HG03558 (cell line): ENCODE measurements around the gene SIAH2.

Source experiments
- ATAC-seq: cut with Tn5 transposase; IDR thresholded peaks from one replicate; pipeline ENCODE4 v1.9.1; 2021; ENCODE audit warnings: moderate number of reproducible peaks; ENCODE audit not compliant: unreplicated experiment; ENCODE audit errors: extremely low read depth

SIAH2 gene

DNA sequence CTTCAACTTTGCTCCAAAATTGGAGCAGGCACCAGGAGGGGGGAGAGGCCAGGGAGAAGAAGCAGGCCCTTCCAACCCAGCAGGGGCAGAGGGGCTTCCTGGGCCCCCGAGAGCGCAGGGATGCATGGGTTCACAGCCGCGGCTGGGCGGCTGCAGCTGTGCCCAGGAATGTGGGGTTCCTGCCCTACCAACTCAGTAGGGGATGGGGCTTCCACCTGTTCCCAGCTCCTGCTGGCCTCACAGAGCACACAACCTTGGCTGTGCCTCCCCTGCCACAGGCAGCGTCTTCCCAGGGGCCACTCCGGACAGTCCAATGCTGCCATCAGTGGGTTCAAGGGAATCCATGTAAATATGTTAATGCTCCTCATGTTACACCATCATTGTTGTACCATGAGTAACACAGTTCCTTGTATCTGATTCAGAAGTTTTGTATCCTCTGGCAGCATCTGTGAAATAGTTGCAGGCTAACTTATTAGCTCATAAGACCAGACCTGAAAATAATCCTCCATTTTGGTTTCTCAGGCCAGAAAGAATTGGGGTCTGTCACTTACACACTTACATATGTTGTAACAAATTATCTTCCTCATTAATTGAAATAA, 12.1 kb upstream of the SIAH2 start:
- ATAC-seq = no peak

DNA sequence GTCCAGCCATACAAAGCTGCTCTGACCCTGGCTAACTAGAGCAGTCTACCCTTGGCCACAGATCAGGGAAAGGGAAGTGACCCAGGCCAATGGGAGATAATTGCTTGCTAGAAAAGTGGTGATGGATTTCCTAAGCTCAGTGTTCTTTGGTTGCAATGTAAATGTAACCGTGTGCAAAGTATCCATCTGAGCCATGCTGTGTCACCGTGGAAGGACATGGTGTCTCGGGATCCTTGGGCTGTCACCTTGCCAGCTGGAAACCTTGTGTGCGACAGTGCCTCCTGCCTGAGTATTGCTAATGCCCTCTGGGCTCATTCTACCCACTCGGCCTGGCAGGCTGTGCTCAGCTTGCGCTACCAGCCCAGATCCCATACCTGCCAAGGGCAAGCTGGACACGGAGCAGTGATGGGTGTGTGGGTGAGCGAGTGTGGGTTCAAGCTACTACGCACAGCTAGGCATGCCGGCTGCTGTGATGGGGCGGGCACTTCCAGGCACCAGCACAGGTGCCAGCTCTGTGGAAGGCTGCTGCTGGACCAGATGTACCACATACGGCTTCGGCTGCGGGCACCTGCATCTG, 10.7 kb upstream of the SIAH2 start:
- ATAC-seq = no peak

DNA sequence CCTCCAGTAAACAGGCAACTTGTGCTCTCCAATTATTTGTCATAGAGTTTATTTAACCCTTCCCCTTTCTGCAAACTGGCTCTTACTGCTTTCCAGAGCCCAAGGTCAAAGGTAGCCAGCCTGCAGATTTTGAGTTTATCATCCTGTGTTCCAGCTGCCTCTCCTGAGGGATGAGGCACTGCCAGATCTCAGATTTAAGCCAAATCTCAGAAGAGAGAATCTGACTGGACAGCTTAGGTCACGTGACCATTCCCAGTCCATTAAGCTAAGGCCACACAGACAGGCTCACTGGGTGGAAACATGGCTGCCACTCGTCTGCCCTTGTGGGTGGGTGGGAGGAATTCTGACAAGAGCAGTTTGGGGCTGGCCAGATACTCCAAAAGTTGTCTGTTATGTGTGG, 8.6 kb upstream of the SIAH2 start:
- no peak for ATAC-seq

DNA sequence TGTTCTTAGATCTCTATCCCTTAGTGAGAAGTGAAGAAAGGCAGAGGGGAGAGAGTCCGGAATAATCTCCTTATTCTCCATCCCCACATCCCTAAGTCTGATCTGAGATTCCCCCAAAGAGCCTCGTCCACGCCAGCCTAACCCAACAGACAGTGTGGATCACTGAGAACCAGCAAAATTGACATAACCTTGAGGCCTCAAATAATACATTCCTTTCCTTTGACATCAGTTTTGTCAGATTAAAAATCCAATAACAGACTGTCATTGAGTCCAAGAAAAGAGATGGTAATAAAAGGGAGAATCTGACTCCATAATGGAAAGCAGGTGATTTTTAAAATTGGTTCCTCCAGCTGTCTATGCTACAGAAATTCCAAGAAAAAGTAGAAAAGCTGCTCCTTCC, 7.7 kb upstream of the SIAH2 start:
- no peak for ATAC-seq

DNA sequence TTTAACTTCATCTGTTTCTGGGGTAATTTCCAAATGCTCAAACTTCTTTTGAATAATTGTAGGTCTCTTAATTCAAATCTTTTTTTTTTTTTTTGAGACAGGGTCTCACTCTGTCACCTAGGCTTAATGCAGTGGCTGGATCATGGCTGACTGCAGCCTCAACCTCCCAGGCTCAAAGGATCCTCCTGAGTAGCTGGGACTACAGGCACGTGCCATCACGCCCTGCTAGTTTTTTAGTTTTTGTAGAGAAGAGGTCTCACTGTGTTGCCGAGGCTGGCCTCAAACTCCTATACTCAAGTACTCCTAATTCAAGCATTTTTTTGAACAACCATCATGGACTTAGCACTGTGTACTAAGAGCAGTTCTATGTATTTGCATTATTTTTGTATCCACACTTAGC, 3.8 kb upstream of the SIAH2 start:
- ATAC-seq = no peak

DNA sequence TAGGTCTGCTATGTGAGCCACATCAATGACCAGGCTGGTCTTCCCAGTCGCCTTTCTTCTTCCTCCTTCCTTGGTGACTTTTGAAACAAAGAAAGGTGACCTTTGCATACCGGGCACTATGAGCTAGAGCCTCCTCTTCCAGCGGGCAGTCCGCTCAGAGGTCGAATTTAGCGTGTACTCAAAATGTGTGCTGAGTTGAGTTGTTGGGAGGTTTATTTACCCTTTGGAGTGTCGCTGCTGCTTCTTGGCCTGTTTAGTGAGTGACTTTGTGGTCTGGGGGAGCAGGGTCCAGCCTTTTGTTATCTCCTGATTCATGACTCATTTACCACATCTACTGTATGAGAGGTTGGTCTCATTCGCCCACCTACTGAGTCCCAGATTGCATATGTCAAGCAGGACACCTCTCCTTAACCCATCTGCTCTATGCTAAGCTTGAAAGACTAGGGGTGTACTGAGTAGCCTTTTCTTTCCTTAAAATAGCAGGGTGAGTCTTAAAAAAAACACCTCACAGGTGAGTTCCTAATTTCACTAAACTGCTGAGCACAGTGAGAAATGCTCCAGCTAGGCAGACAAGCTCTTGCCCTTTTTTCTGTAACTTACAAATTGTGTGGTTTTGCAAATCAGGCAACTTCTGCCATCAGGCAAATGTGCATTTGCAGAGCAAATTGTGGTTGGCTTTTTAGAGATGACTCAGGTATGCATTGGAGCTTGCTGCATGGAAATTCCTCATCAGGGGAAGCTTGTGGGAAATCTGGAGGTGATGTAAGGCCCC, 3.2 kb upstream of the SIAH2 start:
- peak; percentile 19 for ATAC-seq

DNA sequence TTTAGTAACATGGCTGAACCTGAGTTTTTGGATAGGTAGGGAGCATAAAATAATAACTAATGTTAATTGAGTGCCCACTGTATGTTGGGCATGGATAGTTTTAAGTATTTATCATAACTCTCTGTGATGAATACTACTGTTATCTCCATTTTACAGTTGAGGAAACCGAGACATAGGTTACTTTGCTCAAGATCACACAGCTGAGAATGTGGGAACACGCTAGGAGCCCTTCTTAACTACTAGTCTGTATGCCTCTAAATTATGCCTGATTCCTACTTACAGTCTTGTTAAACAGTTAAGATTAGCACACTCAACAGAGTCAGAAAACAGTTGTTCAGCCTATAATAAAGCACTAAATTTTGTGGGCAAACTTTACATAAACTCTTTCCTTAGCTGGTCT, 2.0 kb upstream of the SIAH2 start:
- ATAC-seq = no peak

DNA sequence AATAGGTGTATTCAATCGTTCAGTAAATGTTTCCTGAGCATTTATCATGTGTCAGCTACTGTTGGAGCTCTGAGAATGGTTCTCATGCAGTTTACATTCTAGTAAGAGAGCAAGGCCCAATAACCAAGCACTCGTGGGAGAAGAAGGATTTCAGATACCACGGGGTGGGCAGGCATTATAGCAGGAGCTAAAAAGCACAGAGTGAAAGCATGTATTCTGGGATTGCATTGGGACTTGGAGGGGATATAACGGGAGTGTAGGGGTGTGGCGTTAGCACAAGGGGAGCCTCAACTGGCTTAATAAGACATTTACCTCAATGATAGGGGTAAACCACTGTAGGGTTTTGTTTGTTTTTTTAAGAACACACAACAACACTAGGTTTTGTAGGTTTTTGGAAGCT, 1.6 kb upstream of the SIAH2 start:
- no peak for ATAC-seq

DNA sequence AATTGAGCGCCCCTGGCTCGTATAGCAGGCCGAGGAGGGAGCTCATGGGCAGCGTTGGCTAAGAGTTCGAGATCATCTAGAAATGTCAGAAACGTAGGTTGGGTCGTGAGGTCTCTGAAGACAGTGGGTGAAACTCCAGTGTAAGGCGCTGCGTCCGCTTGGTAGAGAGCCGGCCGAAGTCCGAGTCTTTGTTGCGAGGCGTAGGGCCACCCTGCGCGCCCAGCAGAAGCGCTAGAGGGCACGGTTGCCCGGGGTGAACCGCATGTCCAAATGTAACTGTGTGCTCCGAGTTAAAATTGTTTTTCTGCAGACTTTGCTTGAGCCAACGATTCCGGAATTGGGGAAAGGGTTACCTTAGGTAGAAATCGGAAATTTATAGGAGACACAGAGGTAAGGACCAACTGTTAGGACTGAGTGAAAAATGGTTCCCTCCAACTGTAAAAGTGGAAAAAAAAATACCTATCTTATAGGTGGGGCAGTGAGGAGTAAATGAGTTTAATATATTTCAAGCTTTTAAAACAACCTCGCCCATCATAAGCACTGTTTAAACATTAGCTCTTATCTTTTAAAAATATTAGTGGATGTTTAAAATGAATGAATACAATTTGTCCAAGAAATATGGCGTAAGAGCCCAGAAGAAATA, 993 bp upstream of the SIAH2 start:
- no peak for ATAC-seq

DNA sequence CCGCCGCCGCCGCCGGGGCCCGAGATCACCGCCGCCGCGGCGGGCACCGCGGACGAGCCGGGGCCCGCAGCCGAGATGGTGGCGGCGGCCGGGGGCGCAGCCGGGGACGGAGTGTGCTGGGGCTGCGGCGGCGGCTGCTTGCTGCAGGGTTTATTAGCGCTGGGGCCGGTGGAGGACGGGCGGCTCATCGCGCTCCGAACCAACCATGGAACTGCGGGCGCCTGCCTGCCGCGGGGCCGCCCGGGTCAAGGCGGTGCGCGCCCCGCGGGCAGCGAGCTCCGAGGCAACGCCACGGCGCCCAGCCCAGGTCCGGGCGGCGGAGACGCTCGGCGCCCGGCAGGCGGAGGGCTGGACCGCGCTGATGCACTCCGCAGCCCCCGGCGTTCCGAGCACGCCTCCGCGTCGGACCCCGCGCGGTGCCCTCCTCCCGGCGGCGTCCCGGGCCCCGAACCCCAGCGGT, 277 bp downstream of the SIAH2 start:
- no peak for ATAC-seq

DNA sequence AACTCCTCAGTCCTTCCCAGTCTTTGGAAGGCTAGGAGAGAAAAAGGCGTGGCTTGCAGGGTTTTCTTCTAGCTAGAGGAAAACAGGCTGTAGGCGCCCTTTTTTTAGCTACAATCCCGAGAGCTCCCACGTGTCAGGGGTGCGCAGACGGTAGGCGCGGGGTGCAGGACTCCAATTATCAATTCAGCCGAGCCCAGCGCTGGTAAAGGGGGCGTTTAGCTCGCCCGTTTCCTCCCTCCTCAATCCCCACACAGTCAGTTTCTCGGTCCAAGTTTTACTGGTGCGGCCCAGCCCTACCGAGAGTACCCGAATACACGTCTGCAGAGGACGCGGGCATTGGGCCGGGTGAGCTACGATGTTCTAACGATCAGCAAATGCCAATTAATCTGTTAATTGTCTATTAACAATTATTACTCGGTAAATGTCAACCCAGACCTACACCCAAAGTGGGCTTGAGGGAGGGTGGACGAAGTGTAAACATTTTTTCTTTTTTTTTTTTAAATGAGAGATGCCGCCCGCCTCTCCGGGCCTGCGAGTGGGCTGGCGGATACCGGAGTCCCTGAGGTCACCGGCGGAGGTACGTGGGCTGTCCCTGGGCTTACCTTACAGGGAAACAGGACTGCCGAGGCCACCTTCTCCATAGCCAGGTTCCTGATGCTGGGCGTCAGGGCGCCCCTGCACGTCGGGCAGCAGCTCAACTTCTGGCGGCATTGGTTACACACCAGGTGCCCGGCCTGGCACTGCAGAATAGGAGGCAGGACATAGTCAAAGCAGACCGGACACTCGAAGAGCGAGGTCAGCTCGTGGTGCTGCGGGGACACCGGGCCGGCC, 923 bp downstream of the SIAH2 start:
- ATAC-seq = no peak

DNA sequence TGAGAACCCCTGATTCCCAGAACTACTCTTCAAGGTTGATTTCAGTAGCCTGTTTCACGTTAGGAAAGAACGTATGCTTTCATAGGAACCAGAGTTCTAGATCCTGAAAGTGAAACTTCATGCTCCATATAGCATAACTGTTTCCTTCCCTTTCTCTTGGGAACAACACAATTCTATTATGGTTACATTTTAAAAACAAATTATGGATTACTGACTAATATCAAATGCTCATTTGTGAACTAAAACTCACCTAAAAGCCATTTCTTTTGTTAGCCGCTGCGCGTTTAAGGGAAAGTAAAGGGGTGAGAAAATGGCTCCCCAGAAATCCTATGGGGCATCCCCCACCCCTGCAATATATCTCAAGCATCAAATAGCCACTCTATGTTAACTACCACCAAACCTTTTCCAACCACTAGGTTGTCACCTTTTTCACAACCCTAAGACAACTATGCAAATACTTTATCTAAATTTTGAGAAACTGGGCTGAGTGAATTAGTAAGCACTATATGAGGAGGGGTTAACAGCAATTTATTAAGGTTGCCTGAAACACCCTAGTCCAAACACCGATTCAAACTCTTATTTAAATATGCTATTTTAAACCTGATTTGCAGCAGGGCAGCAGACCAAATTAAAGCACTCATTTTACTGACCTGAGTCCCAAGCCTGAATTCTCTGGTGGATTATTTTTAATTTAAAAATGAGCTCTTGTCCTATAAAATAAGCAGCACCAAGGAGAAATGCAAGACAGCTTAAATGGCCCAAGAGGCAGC, 2.4 kb downstream of the SIAH2 start:
- ATAC-seq = peak; percentile 25

DNA sequence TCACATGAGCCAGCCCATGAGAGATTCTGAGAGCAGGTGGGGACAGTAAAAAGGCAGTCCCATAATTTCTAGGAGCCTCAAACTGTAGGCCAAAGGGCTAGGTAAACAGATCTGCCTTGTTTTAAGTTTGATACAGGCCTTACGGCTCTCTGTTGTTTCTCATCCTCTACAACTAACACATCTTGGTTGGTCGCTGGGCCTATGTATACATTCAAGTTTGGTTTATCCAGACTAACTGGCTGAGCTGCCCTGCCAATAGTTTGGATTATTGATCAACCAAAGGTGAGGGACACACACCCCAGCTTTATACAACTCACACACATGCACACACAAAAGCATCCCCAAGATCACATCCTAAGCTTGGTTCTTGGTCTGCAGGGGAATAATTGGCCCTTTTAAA, 3.0 kb downstream of the SIAH2 start:
- ATAC-seq = no peak

DNA sequence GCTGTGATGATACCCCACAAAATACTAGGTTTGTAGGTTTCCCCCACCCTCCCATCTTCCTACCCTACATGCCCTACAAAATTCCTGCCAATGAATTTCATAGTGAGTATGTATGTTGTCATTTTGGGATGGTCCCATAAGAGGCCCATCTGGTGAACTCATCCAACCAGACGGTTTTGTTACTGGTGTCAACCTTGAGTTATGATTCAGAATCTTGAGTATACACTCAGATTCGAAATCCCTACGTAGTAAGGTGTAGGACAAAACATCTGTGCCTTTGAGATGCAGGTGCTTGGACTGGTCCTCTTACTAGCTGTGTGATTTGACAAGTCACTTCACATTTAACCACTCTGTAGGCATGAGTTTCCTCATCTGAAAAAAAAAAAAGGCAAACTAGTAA, 3.6 kb downstream of the SIAH2 start:
- no peak for ATAC-seq

DNA sequence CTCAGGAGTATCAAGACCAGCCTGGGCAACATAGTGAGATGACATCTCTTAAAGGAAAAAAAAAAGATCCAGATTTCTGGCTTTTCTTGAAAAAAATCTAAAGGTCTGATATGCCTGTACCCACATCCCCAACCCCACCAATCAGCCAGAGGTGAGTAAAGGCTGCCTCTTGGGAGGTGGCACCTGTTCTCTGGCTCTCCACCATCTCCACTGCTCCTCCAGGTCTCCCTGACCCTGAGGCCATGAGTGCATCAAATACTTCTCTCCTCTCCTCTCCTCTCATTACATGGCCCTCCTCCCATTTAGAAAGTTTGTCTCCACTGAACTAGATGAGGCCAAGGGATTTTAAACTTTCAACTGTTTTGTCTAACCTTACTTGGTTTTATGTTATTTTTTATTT, 5.2 kb downstream of the SIAH2 start:
- ATAC-seq = no peak

DNA sequence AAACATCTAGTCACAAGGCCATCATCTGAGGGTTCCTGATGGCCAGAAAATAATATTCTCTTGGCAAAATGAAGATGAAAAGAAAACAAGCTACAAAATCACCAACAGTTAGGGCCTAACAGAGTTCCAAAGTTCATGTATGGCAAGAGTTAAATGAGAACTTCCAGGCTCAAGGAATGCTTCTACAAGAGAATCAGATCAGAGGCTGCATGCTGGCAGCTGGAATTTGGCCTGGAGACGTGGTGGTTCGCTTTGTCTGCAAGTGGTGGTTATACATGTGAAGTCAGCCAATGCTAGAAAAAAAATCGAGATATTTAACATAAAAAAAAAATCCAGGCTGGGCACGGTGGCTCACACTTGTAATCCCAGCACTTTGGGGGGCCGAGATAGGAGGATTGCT, 5.6 kb downstream of the SIAH2 start:
- no peak for ATAC-seq

DNA sequence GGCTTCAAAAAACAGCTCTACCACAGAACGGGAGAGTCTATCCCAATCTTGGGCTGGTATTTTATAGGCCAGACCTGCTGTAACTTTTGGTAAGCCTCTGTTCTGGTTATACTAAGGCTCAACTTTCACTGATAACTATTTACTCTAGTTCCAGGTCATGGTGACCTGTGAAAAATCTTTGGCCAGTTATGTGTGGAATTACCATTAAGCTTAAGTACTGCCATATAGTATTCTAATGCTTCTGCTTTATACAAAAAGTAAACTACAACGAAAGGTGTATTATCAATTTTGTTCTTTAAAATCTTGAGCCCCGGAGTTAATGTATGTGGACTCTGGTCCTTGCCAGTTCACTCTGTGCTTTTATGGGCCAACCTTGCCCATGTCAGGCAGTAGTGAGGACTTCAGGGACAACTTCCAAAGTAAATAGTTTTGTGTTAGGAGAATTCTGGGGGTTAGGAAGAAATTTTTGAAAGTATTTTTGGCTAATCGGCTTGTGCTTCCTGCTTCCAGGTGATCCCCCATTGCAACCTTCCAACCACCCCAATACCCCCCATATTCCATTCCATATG, 6.4 kb downstream of the SIAH2 start:
- ATAC-seq = no peak

DNA sequence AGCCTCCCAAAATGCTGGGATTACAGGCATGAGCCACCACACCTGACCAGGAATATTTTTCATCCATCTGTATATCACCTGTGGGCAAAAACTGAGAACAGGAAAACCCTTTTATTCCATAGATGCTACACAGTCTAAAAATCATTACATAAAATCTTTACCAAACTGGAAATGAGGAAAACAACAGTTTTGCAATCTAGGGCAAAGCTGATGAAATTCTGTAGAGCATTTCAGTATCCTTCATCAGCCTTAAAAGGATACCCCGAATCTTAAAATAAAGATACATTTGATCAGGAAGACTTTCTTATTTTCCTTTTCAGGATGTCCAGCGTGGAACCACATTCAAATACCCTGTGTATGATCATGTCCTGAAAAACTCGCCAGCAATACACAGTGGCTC, 7.1 kb downstream of the SIAH2 start:
- no peak for ATAC-seq

DNA sequence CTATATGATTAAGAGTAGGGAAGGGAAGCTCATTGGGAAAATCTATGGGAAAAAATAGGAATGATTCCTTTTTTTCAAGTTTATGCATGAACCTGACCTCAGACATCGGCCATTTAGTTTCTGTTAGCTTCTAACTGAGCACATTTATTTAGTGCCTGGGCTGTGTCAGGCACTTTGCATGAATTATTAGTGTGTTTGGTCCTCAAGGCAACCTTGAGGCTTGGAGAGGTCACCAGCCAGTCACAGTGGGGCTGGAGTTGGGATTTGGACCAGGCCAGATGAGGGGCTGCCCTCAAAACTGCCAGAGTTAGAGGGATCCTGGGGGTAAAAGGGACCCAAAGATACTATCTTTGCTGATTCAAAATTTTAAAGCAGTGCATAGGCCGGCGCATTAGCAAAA, 8.1 kb downstream of the SIAH2 start:
- no peak for ATAC-seq
